Mesothelial cell of epicardium (in vitro differentiated cells): ENCODE measurements around the gene COL25A1. TPM values are rescaled to one million over a fixed set of nuclear protein-coding genes. Genes with fewer than 3 reads are reported as not detected.

Experiments used
- DNase-seq, 2 experiments: peaks; one replicate each; pipeline ENCODE4 v3.0.0; 2021; ENCODE audit warnings: low spot score in 2 of 2; ENCODE audit not compliant: unreplicated experiment in 2 of 2
- H3K27ac Mint-ChIP-seq: 2 replicates; pipeline ENCODE4 v1.8.0; 2021; ENCODE audit warnings: mixed read lengths
- H3K27me3 Mint-ChIP-seq: 2 replicates; pipeline ENCODE4 v1.8.0; 2021; ENCODE audit warnings: low read depth, mixed read lengths
- H3K36me3 Mint-ChIP-seq: 2 replicates; pipeline ENCODE4 v1.8.0; 2021; ENCODE audit warnings: mixed read lengths
- H3K4me1 Mint-ChIP-seq: 2 replicates; pipeline ENCODE4 v1.8.0; 2021; ENCODE audit warnings: mixed read lengths
- H3K4me3 Mint-ChIP-seq: 2 replicates; pipeline ENCODE4 v1.8.0; 2021; ENCODE audit warnings: mild to moderate bottlenecking, moderate library complexity, mixed read lengths
- H3K9me3 Mint-ChIP-seq: 2 replicates; pipeline ENCODE4 v1.8.0; 2021; ENCODE audit warnings: mixed read lengths
- total RNA-seq: library from RNA; stranded (reverse); gene quantifications from 3 replicates; pipeline ENCODE4 v1.2.1, GENCODE V29; 2021
- TF ChIP-seq, protein P1 (sequence below): fragments of 200-600 bp; sonication (generic); IDR thresholded peaks from one replicate; pipeline ENCODE4 v1.5.0; 2021; ENCODE audit warnings: antibody characterized with exemption; ENCODE audit not compliant: unreplicated experiment

Gene COL25A1
- total RNA-seq, 1 donor from 2014 or later, result 56.7 TPM

- H3K9me3 Mint-ChIP-seq, result no peaks in the 10 kb centered on the region
- no peak overlapping the region for H3K27ac Mint-ChIP-seq
- TF ChIP-seq, protein P1, sequence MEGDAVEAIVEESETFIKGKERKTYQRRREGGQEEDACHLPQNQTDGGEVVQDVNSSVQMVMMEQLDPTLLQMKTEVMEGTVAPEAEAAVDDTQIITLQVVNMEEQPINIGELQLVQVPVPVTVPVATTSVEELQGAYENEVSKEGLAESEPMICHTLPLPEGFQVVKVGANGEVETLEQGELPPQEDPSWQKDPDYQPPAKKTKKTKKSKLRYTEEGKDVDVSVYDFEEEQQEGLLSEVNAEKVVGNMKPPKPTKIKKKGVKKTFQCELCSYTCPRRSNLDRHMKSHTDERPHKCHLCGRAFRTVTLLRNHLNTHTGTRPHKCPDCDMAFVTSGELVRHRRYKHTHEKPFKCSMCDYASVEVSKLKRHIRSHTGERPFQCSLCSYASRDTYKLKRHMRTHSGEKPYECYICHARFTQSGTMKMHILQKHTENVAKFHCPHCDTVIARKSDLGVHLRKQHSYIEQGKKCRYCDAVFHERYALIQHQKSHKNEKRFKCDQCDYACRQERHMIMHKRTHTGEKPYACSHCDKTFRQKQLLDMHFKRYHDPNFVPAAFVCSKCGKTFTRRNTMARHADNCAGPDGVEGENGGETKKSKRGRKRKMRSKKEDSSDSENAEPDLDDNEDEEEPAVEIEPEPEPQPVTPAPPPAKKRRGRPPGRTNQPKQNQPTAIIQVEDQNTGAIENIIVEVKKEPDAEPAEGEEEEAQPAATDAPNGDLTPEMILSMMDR, result no peak
- no peak overlapping the region for H3K4me3 Mint-ChIP-seq
- peaks cover 6% of the 10 kb centered on the region for H3K36me3 Mint-ChIP-seq
- H3K4me1 Mint-ChIP-seq, result peaks cover 29% of the 10 kb centered on the region
- DNase-seq, result no peak
- H3K27me3 Mint-ChIP-seq, result no peaks in the 10 kb centered on the region
These were observed 412.0 kb downstream of the COL25A1 start for GRCh38 chr4:108890484-108890881.

GRCh38 chr4:108889696-108890483 lies 412.6 kb downstream of the COL25A1 start:
- TF ChIP-seq, protein P1, result no peak
- DNase-seq, result no peak
- H3K4me1 Mint-ChIP-seq, result peaks cover 35% of the 10 kb centered on the region
- H3K4me3 Mint-ChIP-seq, result no peak overlapping the region
- H3K36me3 Mint-ChIP-seq, result peaks cover 6% of the 10 kb centered on the region
- H3K27me3 Mint-ChIP-seq, result no peaks in the 10 kb centered on the region
- H3K27ac Mint-ChIP-seq, result no peak overlapping the region
- H3K9me3 Mint-ChIP-seq, result no peaks in the 10 kb centered on the region

DNA sequence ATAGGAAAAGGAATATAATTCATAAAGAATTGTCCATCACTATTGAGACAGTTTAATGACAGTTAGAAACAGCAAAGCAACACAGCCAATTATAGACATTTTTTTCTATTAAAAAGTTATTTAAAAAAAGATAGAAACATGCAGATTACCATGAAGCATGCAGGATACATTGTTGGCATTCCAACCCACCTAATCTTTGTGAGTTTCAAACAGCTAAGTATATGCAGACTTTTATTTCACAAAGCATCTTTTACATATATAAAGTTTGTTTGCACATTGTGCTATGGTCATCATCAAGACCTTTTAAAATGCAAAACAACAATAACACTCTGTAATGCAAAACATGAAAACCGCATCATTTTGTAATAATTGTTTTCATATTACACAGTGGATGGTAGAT lies 413.7 kb downstream of the COL25A1 start:
- Mint-ChIP-seq H3K27me3 (no peaks in the 10 kb centered on the region), H3K36me3 (peaks cover 6% of the 10 kb centered on the region), H3K9me3 (no peaks in the 10 kb centered on the region), H3K27ac (peak overlapping the region; percentile 69), H3K4me1 (peaks cover 40% of the 10 kb centered on the region), H3K4me3 (no peak overlapping the region)
- TF ChIP-seq, protein P1, result no peak
- no peak for DNase-seq

DNA sequence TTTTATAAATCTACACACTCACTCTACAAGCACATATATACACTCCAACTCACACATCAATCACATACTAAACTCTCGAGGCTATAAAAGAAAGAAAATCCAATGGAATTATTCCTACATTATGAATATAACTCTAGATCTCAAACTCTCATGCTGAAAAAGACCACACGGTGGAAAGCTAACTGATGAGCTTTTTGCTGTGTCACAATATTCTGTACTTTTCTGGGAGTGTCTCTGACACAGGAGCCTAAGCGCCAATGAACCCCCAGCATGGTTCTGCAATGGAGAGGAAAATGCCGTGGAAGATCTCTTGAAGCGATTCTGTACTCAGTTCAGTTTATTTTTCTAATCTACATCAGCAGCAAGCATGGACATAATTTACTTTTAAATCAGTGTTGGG lies 415.4 kb downstream of the COL25A1 start:
- no peaks in the 10 kb centered on the region for H3K9me3 Mint-ChIP-seq
- H3K4me3 Mint-ChIP-seq, result no peak overlapping the region
- no peaks in the 10 kb centered on the region for H3K36me3 Mint-ChIP-seq
- TF ChIP-seq, protein P1, result no peak
- no peak overlapping the region for H3K27ac Mint-ChIP-seq
- H3K4me1 Mint-ChIP-seq, result peaks cover 43% of the 10 kb centered on the region
- DNase-seq, result no peak
- no peaks in the 10 kb centered on the region for H3K27me3 Mint-ChIP-seq

- Mint-ChIP-seq H3K9me3 (no peaks in the 10 kb centered on the region), H3K27ac (peak overlapping the region; percentile 72), H3K4me1 (peaks cover 37% of the 10 kb centered on the region), H3K4me3 (no peak overlapping the region), H3K36me3 (no peaks in the 10 kb centered on the region), H3K27me3 (no peaks in the 10 kb centered on the region)
- TF ChIP-seq, protein P1, result no peak
- DNase-seq, result no peak
These were observed 417.2 kb downstream of the COL25A1 start for GRCh38 chr4:108885211-108885610.
